Measurements from ENCODE around the gene RHNO1. TPM values are rescaled to one million over a fixed set of nuclear protein-coding genes. Genes with fewer than 3 reads are reported as not detected.

The RHNO1 gene
- 40.0 and 55.7 TPM in 2 replicates for polyA plus RNA-seq (2011; rRNA removed)
- 13.3 and 28.9 TPM in 2 replicates for polyA minus RNA-seq (2011; rRNA and poly(A)+ RNA removed)

DNA sequence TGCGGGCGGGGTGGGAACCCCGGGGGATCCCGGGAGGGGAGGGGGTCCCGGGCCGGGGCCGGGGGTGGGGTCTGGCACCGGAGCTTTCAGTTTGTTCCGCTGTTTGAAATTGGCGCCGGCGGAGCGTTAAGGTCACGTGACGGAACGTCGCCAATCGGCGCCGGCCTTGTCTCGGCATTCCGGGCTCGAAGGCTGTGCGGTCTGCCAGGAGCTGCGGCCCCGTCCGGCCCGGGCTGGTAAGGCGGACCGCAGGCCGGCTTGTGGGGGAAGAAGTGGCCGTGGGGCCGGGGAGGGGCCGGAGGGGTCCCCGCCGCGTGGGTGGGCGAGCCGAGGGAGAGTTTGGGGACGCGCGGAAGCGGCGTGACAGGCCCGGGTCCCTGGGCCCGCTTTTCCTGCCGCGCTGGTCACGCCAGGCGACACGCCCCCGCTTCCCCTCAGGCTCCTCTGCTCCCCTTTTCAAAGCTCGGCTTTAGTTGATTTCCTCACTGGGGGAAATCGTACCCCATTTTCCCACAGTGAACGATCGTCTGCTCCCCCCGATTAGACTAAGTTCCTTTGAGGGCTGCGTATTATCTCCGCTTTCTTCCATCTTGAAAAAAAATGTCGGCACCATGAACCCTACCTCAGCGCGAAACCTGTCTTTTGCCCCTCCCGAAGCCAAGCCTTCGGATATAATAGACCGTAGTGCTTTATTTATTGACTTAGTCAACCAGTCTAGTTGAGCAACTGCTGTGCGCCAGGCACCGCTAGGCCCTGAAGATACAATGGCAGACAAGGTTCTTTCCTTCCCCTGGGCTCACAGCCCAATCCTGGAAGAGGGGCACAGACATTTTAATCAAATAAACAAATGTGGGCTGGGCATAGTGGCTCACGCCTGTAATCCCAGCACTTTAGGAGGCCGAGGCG, at the start of gene RHNO1, which contains the start of gene FOXM1:
TSS of gene RHNO1 (plus strand) at position 177 of the 906 bp plus-strand sequence. CDS start 8,144 bp downstream, outside the sequence.
TSS of gene FOXM1 (minus strand) at position 128 of the 906 bp plus-strand sequence. CDS start 2,696 bp downstream, outside the sequence.
- peak within 1 kb of the TSS; percentile 70 for H3K4me3 ChIP-seq (ENCODE audit: low read depth, low read length)
- H3K27me3 ChIP-seq (ENCODE audit: control insufficient read depth, insufficient read depth, low read length), result no peaks in the 10 kb centered on the region
- DNase-seq (ENCODE audit: low read depth), result no peak
- ChIA-PET POLR2A (no interaction called here), CTCF (interaction anchor here (0.9 to 1.7 kb wide), 4 partner anchors 32 to 195 kb away, joined by 3 to 5 read pairs (median 4); no protein-coding TSS in a partner anchor)
- H3K36me3 ChIP-seq (ENCODE audit: control insufficient read depth, insufficient read depth, low read length), result no peaks in the 10 kb centered on the region; the same call in 1 of the 2 replicates
- peak; percentile 23; the same call in 1 of the 2 replicates for TF ChIP-seq CTCF (IDR thresholded peaks at IDR 0.05; ENCODE audit: insufficient read depth, low read depth, low read length)

DNA sequence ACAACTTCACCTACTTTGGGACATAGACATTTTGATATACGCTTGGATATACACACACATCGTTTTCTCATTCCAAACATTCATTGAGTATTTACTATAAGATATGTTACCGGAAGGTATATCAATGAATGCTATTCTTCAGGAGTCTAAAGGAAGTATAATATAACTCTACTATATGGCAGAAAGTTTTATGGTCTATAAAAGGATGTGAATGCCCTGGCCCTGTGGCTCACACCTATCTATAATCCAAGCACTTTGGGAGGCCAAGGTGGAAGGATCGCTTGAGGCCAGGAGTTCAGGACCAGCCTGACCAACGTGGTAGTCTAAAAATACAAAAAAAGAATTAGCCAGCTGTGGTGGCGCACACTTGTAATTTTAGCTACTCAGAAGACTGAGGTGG, 47.7 kb upstream of the RHNO1 start:
- ChIA-PET POLR2A (no interaction called here), CTCF (no interaction called here)
- Histone ChIP-seq H3K36me3 (ENCODE audit: control insufficient read depth, insufficient read depth, low read length) (peaks cover 10% of the 10 kb centered on the region), H3K4me3 (ENCODE audit: low read depth, low read length) (no peak overlapping the region), H3K27me3 (ENCODE audit: control insufficient read depth, insufficient read depth, low read length) (no peaks in the 10 kb centered on the region)
- TF ChIP-seq CTCF (IDR thresholded peaks at IDR 0.05; ENCODE audit: insufficient read depth, low read depth, low read length), result no peak
- DNase-seq (ENCODE audit: low read depth), result no peak

DNA sequence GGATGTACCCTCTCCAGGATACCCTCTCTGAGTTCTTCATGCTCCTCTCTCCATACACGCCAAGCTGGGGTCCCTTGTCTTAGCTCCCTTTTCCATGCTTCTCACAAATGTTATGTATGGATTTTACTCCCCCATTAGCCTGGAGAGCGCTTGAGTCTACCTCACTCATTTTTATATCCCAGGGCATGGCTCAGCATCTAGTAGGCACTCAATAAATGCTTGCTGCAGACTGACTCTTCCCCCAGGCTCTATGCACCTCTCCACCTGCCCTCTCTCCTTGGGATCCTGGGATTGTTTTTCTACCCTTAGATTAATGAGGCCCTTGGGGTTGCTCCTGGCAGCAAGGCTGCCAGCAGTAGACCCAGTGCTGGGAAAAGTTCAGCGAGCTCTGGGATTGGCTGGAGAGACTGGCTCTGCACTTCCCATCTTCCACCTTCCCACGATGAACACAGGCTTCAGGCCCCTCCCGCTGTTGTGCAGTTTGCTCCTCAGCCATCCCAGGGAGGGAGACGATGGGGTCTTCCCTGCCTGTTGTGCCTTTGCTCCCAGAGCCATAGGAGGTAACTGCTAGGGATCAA, 44.4 kb upstream of the RHNO1 start:
- ChIA-PET CTCF (interaction anchor here (0.9 kb wide), 1 partner anchor 18 kb away, joined by 3 read pairs; no protein-coding TSS in a partner anchor), POLR2A (no interaction called here)
- Histone ChIP-seq H3K36me3 (ENCODE audit: control insufficient read depth, insufficient read depth, low read length) (peaks cover 1% of the 10 kb centered on the region; the same call in 1 of the 2 replicates), H3K27me3 (ENCODE audit: control insufficient read depth, insufficient read depth, low read length) (peaks cover 2% of the 10 kb centered on the region), H3K4me3 (ENCODE audit: low read depth, low read length) (no peak overlapping the region)
- no peak for DNase-seq (ENCODE audit: low read depth)
- no peak for TF ChIP-seq CTCF (IDR thresholded peaks at IDR 0.05; ENCODE audit: insufficient read depth, low read depth, low read length)

DNA sequence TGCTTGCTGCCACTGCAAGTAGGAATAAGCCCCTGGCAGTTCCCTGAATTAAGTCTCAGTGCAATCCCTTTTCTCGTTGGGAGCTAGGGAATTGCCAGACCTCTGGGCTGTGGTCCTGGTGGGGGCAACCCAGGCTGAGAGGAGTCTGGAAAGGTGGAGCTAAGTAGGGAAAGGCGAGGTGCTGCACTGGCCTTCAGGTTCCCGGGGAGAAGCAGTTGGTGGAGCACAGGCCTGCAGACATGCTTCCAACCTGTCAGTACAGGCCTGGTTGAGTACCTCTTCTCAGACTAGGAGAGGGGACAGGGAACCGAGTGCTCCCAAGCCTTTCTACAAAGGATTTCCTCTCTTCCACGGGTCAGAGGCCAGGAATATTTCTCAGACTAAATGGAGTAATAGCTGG, 43.7 kb upstream of the RHNO1 start:
- H3K36me3 ChIP-seq (ENCODE audit: control insufficient read depth, insufficient read depth, low read length), result peaks cover 1% of the 10 kb centered on the region; the same call in 1 of the 2 replicates
- no peak overlapping the region for H3K4me3 ChIP-seq (ENCODE audit: low read depth, low read length)
- DNase-seq (ENCODE audit: low read depth), result no peak
- H3K27me3 ChIP-seq (ENCODE audit: control insufficient read depth, insufficient read depth, low read length), result peaks cover 2% of the 10 kb centered on the region
- ChIA-PET CTCF (interaction anchor here (0.7 to 1.3 kb wide), 3 partner anchors 19 to 201 kb away, joined by 3 to 4 read pairs (median 3); no protein-coding TSS in a partner anchor), POLR2A (no interaction called here)
- no peak for TF ChIP-seq CTCF (IDR thresholded peaks at IDR 0.05; ENCODE audit: insufficient read depth, low read depth, low read length)

DNA sequence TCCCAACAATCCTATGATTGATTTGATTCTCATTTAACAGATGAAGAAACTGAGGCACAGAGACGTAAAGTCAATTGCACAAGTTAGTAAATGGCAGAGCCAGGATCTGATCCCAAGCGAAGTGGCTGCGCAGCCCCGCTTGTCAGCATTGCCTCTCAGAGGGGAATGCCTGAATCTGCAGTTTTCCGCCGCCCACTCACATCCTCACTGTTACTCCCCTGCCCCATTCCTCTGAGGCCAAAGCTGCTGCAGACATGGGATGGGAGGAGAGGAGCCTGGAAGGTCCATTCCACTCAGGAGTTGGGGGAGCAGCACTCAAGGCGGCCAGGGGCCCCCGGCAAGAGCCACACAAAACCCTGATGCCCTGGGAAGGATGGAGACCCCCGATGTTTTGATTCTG, 43.2 kb upstream of the RHNO1 start:
- TF ChIP-seq CTCF (IDR thresholded peaks at IDR 0.05; ENCODE audit: insufficient read depth, low read depth, low read length), result no peak
- CTCF ChIA-PET, result interaction anchor here (0.7 to 1.3 kb wide), 4 partner anchors 13 to 201 kb away, joined by 3 to 4 read pairs (median 3); no protein-coding TSS in a partner anchor

More for the DNA sequence above, 43.2 kb upstream of the RHNO1 start:
- no peak overlapping the region for H3K4me3 ChIP-seq (ENCODE audit: low read depth, low read length)
- peaks cover 2% of the 10 kb centered on the region for H3K27me3 ChIP-seq (ENCODE audit: control insufficient read depth, insufficient read depth, low read length)
- POLR2A ChIA-PET, result no interaction called here
- peaks cover 1% of the 10 kb centered on the region; the same call in 1 of the 2 replicates for H3K36me3 ChIP-seq (ENCODE audit: control insufficient read depth, insufficient read depth, low read length)
- no peak for DNase-seq (ENCODE audit: low read depth)
